CD4-positive, alpha-beta T cell treated with Interleukin-2 at 100 ng/mL for 4 hours (primary cell): ENCODE measurements around the gene ZNF83.
A peak's percentile ranks its signal among the peaks of the same experiment; 100 is the strongest.
"Not testable (repeated sequence)": the region's sequence is repeated elsewhere in the genome, so short reads cannot be mapped to it uniquely, and the experiment has no call there.

ENCODE experiments used
- DNase-seq: peaks from one replicate; pipeline ENCODE4 v3.0.0-alpha.2; 2020; ENCODE audit warnings: low spot score

The ZNF83 gene

GRCh38 chr19:52639996-52640395 lies 1.8 kb upstream of the ZNF83 start:
- DNase-seq, result no peak

- no peak for DNase-seq
Measured at GRCh38 chr19:52638601-52639000, 446 bp upstream of the ZNF83 start.

GRCh38 chr19:52635786-52636570 lies 2.2 kb downstream of the ZNF83 start:
- DNase-seq, result no peak

GRCh38 chr19:52627441-52627840 lies 10.7 kb downstream of the ZNF83 start:
- not testable (repeated sequence) for DNase-seq

- no peak for DNase-seq
Measured at GRCh38 chr19:52626915-52627314, 11.2 kb downstream of the ZNF83 start.

- DNase-seq, result no peak
Measured at GRCh38 chr19:52622261-52622660, 15.9 kb downstream of the ZNF83 start.

GRCh38 chr19:52621376-52621775 lies 16.8 kb downstream of the ZNF83 start:
- DNase-seq, result no peak

- DNase-seq, result no peak
Measured at GRCh38 chr19:52613299-52613906, 24.8 kb downstream of the ZNF83 start.

- no peak for DNase-seq
Measured at GRCh38 chr19:52603558-52604207, 34.5 kb downstream of the ZNF83 start.

GRCh38 chr19:52602941-52603340 lies 35.2 kb downstream of the ZNF83 start:
- no peak for DNase-seq

GRCh38 chr19:52601974-52602366 lies 36.2 kb downstream of the ZNF83 start:
- not testable (repeated sequence) for DNase-seq

GRCh38 chr19:52601025-52601973 lies 36.9 kb downstream of the ZNF83 start:
- peak; percentile 91 for DNase-seq

GRCh38 chr19:52600639-52601024 lies 37.5 kb downstream of the ZNF83 start:
- DNase-seq, result peak; percentile 6

GRCh38 chr19:52599241-52599640 lies 38.9 kb downstream of the ZNF83 start:
- no peak for DNase-seq

- DNase-seq, result not testable (repeated sequence)
Measured at GRCh38 chr19:52593441-52593840, 44.7 kb downstream of the ZNF83 start.

GRCh38 chr19:52592301-52592700 lies 45.9 kb downstream of the ZNF83 start:
- no peak for DNase-seq

GRCh38 chr19:52590728-52591127 lies 47.4 kb downstream of the ZNF83 start:
- DNase-seq, result no peak

GRCh38 chr19:52585604-52586003 lies 52.6 kb downstream of the ZNF83 start:
- DNase-seq, result no peak

- no peak for DNase-seq
Measured at GRCh38 chr19:52584736-52585440, 53.3 kb downstream of the ZNF83 start.

- DNase-seq, result peak; percentile 96
Measured at GRCh38 chr19:52570000-52570861, 67.9 kb downstream of the ZNF83 start, which contains the start of gene ZNF701. ZNF701 (plus strand) TSS chr19:52570287; CDS start chr19:52574148, 3,861 bp downstream.
